IPS-NIHi7 (cell line): ENCODE data around the gene MX2.
"Not testable (repeated sequence)": the region's sequence is repeated elsewhere in the genome, so short reads cannot be mapped to it uniquely, and the experiment has no call there.

Experiments used
- DNase-seq: peaks from one replicate; pipeline ENCODE4 v3.0.0; 2012; ENCODE audit warnings: mixed read lengths; ENCODE audit errors: extremely low spot score

The MX2 gene

GRCh38 chr21:41361786-41362604 lies at the start of gene MX2:
MX2 (plus strand) TSS chr21:41362027; CDS start chr21:41376907, 14,880 bp downstream.
- no peak for DNase-seq

- DNase-seq: not testable (repeated sequence)
These were observed 48.3 kb upstream of the MX2 start for GRCh38 chr21:41313285-41314164.

- no peak for DNase-seq
These were observed 46.1 kb upstream of the MX2 start for GRCh38 chr21:41315726-41316125.

GRCh38 chr21:41316200-41317062 lies 45.4 kb upstream of the MX2 start, which contains the start of gene FAM3B:
FAM3B (plus strand) TSS chr21:41316801; CDS start chr21:41316880, 79 bp downstream.
- peak; percentile 84 for DNase-seq

GRCh38 chr21:41317063-41317392 lies 44.8 kb upstream of the MX2 start:
- no peak for DNase-seq

- no peak for DNase-seq
These were observed 44.4 kb upstream of the MX2 start for GRCh38 chr21:41317458-41317857.

GRCh38 chr21:41318218-41318617 lies 43.6 kb upstream of the MX2 start:
- DNase-seq: no peak

GRCh38 chr21:41319273-41319672 lies 42.6 kb upstream of the MX2 start:
- DNase-seq: no peak

GRCh38 chr21:41321211-41321907 lies 40.5 kb upstream of the MX2 start:
- no peak for DNase-seq

- DNase-seq: no peak
These were observed 39.8 kb upstream of the MX2 start for GRCh38 chr21:41321908-41322495.

GRCh38 chr21:41322496-41323382 lies 39.1 kb upstream of the MX2 start:
- no peak for DNase-seq

GRCh38 chr21:41325138-41325912 lies 36.5 kb upstream of the MX2 start:
- no peak for DNase-seq

GRCh38 chr21:41326414-41327080 lies 35.3 kb upstream of the MX2 start:
- DNase-seq: no peak

- DNase-seq: no peak
These were observed 34.1 kb upstream of the MX2 start for GRCh38 chr21:41327753-41328152.

- no peak for DNase-seq
These were observed 32.9 kb upstream of the MX2 start for GRCh38 chr21:41328660-41329607.

- DNase-seq: no peak
These were observed 28.1 kb upstream of the MX2 start for GRCh38 chr21:41333752-41334151.

GRCh38 chr21:41337515-41337914 lies 24.3 kb upstream of the MX2 start:
- DNase-seq: no peak
